Activated naive CD4-positive, alpha-beta T cell treated with Interleukin-2 at 50 U/mL for 16 hours (primary cell): ENCODE measurements around the gene ZC3H18.

Experiments
- DNase-seq: peaks from one replicate; pipeline ENCODE4 v3.0.0-alpha.2; 2020

Gene ZC3H18

GRCh38 chr16:88643644-88643932 is 73.4 kb downstream of the ZC3H18 start:
- no peak for DNase-seq

GRCh38 chr16:88645455-88645854 is 75.3 kb downstream of the ZC3H18 start:
- no peak for DNase-seq

GRCh38 chr16:88645941-88646340 is 75.7 kb downstream of the ZC3H18 start:
- DNase-seq: no peak

GRCh38 chr16:88646345-88647034 is 76.3 kb downstream of the ZC3H18 start:
- no peak for DNase-seq

- no peak for DNase-seq
Measured at GRCh38 chr16:88647178-88648070, 77.2 kb downstream of the ZC3H18 start.

- DNase-seq: no peak
Measured at GRCh38 chr16:88649195-88649923, 79.2 kb downstream of the ZC3H18 start.

GRCh38 chr16:88649924-88650748 is 79.9 kb downstream of the ZC3H18 start:
- DNase-seq: peak; percentile 32

GRCh38 chr16:88650749-88651275 is 80.6 kb downstream of the ZC3H18 start, which contains the start of gene CYBA:
Gene CYBA (minus strand): TSS chr16:88651053. CDS start chr16:88651013, 40 bp downstream.
- peak; percentile 79 for DNase-seq

GRCh38 chr16:88651276-88651988 is 81.2 kb downstream of the ZC3H18 start:
- peak; percentile 71 for DNase-seq

- DNase-seq: no peak
Measured at GRCh38 chr16:88651989-88652761, 82.0 kb downstream of the ZC3H18 start.

- DNase-seq: no peak
Measured at GRCh38 chr16:88652762-88653063, 82.5 kb downstream of the ZC3H18 start.

- DNase-seq: no peak
Measured at GRCh38 chr16:88653101-88653500, 82.9 kb downstream of the ZC3H18 start.

GRCh38 chr16:88653596-88654362 is 83.6 kb downstream of the ZC3H18 start:
- no peak for DNase-seq

GRCh38 chr16:88654363-88655052 is 84.3 kb downstream of the ZC3H18 start:
- no peak for DNase-seq

GRCh38 chr16:88655053-88655732 is 85.0 kb downstream of the ZC3H18 start:
- DNase-seq: no peak

GRCh38 chr16:88655733-88656281 is 85.6 kb downstream of the ZC3H18 start:
- no peak for DNase-seq

GRCh38 chr16:88656291-88656980 is 86.2 kb downstream of the ZC3H18 start:
- DNase-seq: no peak

- DNase-seq: no peak
Measured at GRCh38 chr16:88657371-88657770, 87.2 kb downstream of the ZC3H18 start.
